GM12875 (cell line): ENCODE results near the gene UROC1.

Experiments used
- H3K4me3 ChIP-seq: one replicate; pipeline ENCODE4 v1.5.1; 2011; ENCODE audit warnings: low read depth, low read length, control low read depth
- CTCF ChIP-seq: IDR thresholded peaks from 2 replicates; pipeline ENCODE4 v1.5.1; 2011; ENCODE audit warnings: low read depth, mild to moderate bottlenecking, control low read depth, inconsistent platforms, low read length, moderate library complexity, borderline replicate concordance; ENCODE audit not compliant: insufficient read depth

UROC1 gene

GRCh38 chr3:126498929-126499328 is 18.6 kb downstream of the UROC1 start:
- no peak for TF ChIP-seq CTCF
- no peak overlapping the region for H3K4me3 ChIP-seq

- no peak for TF ChIP-seq CTCF
These were observed 19.1 kb downstream of the UROC1 start for GRCh38 chr3:126498461-126498860.

GRCh38 chr3:126497956-126498355 is 19.6 kb downstream of the UROC1 start:
- TF ChIP-seq CTCF, result no peak
- no peak overlapping the region for H3K4me3 ChIP-seq

More at GRCh38 chr3:126498461-126498860, 19.1 kb downstream of the UROC1 start:
- H3K4me3 ChIP-seq, result no peak overlapping the region

GRCh38 chr3:126496894-126497850 is 20.4 kb downstream of the UROC1 start:
- H3K4me3 ChIP-seq, result no peak overlapping the region
- TF ChIP-seq CTCF, result no peak

GRCh38 chr3:126495786-126496185 is 21.8 kb downstream of the UROC1 start:
- H3K4me3 ChIP-seq, result no peak overlapping the region
- no peak for TF ChIP-seq CTCF

- no peak overlapping the region for H3K4me3 ChIP-seq
- TF ChIP-seq CTCF, result no peak
These were observed 22.7 kb downstream of the UROC1 start for GRCh38 chr3:126494970-126495230.
